ENCODE measurements around the gene C5orf52.
"Not testable (repeated sequence)": the region's sequence is repeated elsewhere in the genome, so short reads cannot be mapped to it uniquely, and the experiment has no call there.

Gene C5orf52

DNA sequence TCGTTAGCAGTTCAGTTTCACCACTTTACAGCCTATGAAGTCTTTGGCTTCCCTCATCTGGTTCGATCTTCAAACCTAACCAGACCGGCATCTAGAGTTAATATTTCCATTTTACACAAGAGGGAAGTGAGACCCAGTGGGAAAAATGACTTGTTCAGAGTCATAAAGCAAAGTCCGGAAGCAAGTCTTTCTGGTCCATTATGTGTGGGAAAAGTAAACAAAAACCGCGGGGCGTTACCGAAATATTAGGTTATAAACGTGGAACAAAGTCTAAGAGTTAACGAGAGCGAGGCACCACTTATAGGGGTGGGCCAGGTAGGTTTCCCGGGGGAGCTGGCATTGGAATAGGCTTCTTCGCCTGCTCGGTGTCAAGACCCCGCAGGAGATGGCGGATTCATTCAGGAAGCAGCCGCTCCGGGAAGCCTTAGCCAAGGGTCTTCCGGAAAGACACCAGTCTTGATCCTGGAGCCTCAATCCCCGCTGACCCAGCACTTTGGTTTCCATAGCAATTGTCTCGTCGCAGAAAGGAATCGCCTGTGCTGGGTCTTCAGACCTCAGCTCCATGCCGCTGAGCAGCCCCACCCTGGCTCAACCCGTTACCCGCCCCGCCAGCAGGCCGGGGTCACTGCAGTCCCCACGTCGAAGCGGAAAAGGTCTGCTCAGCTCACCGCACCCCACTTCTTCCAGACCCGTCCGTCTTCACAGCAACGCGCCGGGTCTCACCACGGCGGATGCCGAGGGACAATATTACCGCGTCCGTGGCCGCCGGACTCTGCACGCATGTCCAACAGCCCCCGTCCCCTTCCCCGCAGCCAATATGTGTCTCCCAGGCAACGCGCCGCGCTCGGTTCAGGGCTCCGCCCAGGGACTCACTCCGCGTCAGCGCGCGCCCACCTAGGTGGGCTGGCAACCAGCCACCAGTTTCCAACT is at the start of gene C5orf52:
C5orf52 (plus strand) TSS at position 872 of the 930 bp plus-strand sequence. CDS start 82 bp downstream, outside the sequence.
- no peak for DNase-seq (ENCODE audit: low read depth)

DNA sequence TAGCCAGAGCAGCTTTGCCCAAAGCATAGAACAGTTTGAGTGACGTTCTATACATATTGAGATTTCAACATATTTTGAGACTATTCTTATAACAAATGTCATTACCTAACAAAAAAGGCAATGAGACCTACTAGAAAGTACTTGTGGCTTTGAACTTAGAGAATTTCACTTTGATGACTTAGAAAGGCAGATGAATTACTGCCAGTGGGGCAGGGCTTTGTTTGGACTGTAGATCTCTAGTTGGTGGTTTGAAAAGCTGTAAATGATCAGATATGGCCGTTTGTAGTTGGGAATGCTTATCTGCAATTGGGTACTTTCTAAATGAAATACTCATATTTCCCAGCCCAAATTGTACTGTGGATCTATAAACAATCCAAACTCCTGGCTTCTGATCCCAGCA is 47.2 kb upstream of the C5orf52 start:
- no peak for DNase-seq (ENCODE audit: low read depth)

DNA sequence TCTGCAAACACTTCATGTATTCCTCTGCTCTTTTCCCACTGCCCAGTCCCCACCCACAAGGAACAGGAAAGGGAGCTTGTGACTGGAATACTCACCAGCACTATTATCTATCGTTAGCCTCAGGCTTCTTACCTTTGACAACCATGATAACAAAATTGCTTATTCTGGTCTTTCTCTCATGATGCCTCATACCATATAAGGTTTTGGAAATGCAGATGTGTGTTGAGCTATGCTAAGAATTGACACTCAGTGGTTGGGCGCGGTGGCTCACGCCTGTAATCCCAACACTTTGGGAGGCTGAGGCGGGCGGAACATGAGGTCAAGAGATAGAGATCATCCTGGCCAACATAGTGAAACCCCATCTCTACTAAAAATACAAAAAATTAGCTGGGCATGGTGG is 44.5 kb upstream of the C5orf52 start:
- DNase-seq (ENCODE audit: low read depth): no peak

DNA sequence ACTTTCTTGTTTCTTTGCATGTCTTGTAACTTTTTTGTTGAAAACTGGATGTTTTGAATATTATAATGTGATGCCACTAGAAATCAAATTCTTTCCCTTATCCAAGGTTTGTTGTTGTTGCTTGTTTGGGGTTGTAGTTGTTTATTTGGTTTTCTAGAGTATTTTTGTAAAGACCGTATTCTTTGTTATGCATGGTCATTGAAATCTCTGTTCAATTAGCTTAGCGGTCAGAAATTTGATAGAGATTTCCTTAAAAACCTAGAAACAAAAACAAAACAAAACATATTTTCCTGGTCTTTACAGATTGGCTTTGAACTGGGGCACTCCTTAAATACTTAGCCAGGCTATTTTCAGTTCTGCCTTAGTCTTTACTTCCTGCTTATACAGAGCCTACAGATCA is 41.0 kb upstream of the C5orf52 start:
- no peak for DNase-seq (ENCODE audit: low read depth)

DNA sequence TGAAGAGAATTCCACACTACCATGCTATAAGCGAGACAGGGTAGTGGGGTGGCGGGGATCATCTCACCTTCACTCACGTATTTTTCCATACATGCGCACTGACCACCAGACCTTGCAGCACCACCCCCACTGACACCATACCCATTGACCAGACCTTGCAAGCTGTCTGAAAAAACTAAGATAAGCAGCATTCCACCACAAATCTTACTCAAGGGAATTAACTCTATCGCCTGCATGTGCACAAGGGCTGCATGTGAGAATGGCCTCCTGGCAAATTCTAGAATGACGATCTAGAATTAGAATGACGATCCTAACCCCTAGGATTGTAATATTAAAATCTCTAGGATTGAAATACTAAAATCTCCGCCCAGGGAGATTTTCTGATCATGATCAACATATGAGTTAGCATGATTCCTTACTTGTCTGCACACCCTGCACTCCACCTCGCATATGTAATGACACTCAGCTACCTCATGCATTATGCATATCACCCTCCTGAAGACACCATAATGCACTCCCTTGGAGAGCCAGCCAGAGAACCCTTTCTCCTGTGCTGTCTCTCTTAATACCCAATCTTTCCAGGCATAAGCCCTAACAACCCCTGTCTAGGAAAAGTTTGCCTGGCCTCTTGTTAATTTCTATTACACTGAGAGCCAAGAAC is 30.8 kb upstream of the C5orf52 start:
- DNase-seq (ENCODE audit: low read depth): no peak

DNA sequence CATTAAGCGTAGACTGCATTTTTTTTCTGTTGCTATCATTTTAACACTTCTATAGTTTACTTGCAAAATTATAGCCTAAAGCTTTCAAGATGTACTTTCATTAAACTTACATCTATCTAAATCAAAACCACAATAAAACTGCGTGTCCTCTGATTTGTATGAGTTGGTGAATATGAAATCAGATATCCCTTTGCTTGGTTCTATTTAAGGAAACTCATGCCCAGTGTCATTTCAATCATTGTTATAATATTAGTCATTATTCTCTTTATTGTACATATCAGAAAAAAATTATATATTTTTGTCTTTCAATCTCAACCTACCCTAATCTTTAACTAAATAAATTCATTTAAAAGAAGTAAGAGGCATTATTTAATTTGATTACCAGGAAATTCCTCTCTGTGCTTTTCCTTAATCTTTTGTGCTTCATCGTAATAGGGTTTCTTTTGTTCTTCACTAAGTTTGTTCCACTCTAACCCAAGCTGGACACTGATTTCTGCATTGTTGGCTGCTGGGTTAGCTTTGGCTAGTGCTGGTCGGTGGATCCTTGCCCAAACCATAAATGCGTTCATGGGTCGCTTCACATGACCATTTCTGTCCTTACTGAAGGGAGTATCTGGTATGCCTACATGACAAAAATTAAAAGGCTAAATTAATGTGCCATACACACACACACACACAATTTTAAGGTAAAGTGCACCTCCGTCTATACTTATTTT is 22.9 kb upstream of the C5orf52 start:
- DNase-seq (ENCODE audit: low read depth): no peak

DNA sequence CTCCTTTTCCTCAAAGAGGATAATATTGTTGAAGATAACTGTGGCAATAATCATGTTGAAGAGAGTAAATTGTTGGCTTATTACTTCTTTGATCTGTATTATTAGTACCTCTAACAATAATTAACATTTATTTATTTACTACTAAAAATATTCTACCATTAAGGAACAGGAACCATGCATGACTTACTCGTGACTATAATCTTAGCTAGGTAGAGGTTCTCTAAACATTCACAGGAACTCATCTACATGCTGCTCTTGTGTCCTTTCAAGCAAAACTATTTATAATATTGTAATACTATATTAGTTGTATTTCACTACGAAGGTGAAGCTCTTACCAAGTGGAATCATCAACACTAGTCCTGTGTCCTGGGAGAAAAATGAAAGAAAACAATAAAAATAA is 22.2 kb upstream of the C5orf52 start:
- DNase-seq (ENCODE audit: low read depth): no peak

DNA sequence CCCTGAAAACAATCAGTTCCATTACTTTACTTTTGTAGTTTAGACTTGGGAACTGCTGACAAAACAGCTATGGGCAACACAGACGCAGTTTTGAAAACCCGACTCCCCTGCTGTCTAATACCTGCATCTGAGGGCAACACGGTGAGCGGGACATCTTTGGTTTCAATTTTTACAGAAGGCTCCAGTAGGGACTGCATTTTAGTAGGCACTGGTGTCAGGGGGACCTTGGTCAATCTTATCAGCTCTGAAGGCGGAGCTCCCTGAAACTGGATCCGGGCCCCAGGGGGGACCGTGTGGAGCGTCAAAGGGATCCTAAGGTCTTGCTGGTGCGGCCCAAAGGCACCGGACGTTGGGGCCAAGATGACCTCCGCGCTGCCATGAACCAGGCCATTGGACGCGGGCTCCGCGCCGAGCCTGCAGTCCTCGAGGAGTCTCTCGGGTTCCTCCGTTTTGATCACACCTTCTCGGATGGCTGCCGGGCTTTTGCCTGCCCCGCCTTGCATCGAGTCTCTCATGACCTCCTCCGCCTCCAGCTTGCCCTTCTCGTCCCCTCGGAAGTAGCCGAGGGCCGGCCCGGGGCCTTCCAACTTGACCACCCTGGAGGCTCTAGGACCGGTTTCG is 20.2 kb upstream of the C5orf52 start:
- no peak for DNase-seq (ENCODE audit: low read depth)

DNA sequence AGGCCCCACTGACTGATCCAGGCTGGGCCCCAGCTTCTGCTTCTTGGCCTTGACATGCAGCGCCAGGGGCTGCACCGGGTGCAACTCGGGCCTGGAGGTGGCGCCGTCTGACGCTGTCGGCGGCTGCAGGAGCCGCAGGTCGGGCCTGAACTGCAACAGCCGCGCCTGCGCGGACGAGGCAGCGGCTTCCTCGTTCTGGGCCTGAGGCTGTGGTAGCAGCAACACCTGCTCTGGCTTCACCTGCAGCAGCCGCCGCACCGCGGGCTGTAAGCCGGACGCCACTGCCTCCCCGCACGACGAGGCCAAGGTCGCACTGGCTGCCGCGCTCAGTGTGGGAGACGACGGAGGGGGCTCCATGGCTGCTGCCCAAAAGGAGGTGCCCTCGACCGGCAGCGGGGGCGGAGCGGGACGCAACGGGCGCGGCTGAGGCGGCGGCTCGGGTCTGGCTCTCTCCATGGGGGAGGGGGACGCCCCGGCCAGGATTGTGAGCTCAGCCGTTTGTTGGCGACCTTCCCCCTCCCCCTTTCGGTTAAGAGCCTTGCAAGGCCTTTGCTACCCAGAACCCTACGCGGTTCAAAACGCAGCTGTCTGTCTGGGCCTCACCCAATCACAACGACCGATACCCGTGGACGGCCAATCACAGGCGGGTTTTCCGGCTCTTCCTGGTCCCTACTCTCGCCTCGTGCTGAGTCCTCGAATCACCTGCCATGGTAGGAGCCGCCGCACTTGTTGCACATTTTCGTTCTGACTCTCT is 19.5 kb upstream of the C5orf52 start:
- peak; percentile 22 for DNase-seq (ENCODE audit: low read depth)

DNA sequence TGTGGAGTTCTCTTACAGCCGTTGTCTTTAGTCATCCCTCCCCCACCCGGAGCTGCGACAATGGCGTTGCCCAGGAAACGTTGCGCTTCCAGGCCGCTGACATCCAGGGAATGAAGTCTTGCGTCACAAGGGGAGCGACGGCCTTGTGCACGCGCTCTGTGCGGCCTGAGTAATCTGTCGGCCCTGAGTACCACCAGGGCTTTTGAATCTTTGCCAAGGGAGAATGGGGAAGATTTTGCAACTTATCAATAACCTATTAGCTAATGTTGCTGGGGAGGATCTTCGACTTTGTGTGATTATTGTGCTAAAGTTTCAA is 19.0 kb upstream of the C5orf52 start, which contains the start of gene SOX30:
SOX30 (minus strand) TSS at position 62 of the 316 bp plus-strand sequence. CDS start 360 bp downstream, outside the sequence.
- no peak for DNase-seq (ENCODE audit: low read depth)

DNA sequence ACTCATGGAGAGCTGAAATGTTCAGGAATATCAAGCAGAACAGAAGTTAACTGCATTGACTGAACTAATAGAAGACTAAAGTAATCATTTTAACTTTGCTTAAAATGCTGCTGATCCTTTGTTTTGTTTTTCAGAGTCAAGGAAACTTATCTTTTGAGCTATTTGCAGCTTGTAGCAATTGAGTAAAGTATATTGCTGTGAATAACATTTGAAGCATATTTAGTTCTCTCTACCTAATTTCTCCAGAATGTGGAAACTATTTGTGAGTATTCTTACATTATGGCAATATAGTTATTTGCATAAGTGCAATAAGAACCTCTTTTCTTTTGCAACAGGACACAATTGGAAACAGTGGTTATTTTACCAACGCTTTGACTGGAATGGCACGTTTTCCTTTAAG is 13.8 kb upstream of the C5orf52 start:
- DNase-seq (ENCODE audit: low read depth): no peak

DNA sequence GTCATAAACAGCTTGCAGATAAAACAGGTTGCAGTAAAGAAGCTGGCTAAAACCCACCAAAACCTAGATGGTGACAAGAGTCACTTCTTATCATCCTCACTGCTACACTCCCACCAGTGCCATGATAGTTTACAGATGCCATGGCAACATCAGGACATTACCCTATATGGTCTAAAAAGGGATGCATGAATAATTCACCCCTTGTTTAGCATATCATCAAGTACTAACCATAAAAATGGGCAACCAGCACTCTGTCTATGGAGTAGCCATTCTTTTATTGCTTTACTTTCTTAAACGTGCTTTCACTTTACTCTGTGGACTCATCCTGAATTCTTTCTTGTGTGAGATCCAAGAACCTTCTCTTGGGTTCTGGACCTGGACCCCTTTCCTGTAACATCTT is 12.4 kb upstream of the C5orf52 start:
- no peak for DNase-seq (ENCODE audit: low read depth)

DNA sequence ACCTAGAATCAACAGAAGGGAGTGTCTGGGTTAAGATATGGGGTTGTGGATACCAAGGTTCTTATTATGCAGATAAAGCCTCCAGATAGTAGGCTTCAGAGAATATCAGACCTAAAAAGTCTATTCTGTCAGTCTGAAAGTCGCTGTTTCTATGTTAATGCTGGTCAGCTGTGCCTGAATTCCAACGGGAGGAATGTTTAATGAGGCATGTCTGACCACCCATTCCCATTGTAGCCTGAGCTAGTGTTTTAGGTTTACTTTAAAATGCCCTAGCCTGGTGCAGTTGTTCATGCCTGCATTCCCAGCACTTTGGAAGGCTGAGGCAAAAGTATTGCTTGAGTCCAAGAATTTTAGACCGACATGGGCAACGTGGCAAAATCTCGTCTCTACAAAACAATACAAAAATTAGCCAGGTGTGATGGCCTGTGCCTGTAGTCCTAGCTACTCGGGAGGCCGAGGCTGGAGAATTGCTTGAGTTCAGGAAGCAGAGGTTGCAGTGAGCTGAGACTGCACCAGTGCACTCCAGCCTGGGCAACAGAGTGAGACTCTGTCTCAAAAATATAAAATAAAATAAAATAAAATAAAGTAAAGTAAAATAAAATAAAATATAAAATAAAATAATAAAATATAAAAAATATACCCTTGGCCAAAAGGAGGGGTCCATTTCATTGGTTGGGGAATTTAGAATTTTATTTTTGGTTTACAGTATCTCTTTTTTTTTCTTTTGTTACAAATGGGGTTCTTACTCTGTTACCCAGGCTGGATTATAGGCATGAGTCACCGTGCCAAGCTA is 11.3 kb upstream of the C5orf52 start:
- no peak for DNase-seq (ENCODE audit: low read depth)

DNA sequence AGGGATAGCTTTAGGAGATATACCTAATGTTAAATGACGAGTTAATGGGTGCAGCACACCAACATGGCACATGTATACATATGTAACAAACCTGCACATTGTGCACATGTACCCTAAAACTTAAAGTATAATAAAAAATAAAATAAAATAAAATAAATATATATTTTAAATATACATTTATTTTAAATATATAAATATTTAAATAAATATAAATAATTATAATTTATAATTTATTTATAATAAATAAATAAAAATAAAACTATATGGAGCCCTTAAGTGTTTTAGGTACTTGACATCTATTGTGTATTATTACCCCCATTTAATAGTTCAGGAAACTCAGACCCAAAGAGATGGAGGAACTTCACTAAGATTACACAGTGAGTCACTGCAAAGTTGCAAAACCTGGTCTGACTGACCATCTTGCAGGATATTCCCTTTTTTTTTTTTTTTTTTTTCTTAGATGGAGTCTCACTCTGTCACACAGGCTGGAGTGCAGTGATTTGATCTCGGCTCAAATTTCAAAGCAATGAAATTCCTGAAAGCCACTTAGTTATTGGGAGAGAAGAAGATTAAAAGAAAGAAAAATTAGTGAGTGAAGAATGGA is 5.8 kb upstream of the C5orf52 start:
- peak; percentile 14 for DNase-seq (ENCODE audit: low read depth)

DNA sequence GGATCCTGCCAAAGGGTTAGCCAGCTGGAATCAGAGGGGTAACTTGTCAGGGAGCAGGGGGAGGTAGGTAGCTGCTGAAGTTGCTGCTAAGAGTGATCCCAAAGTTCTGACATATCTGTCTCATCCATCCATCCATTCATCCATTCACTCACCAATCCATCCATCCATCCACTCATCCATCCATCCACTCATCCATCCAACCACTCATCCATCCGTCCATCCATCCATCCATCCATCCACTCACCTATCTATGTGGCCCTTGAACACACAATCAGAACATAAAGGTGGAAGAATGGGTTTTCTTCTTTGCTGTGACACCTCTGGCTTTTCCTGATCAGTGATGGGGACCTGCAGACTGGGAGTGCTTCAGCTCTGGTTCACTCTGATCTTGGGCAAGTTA is 3.0 kb upstream of the C5orf52 start:
- DNase-seq (ENCODE audit: low read depth): no peak

DNA sequence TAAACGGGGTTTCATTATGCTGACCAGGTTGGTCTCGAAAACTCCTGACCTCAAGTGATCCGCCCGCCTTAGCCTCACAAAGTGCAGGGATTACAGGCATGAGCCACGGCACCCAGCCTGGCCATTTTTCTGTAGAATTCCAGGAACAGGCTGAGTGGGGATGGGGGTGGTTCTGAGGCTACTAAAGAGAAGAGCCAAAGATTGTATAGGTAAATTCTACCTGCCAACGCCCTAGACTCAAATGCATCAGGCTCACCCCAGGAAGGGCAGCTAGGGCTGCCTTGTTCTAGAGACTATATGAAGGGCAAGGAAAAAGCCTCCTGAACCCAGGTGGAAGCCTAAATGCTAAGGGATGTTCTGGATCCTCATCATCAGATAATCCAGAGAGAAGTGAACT is 1.6 kb upstream of the C5orf52 start:
- DNase-seq (ENCODE audit: low read depth): no peak

DNA sequence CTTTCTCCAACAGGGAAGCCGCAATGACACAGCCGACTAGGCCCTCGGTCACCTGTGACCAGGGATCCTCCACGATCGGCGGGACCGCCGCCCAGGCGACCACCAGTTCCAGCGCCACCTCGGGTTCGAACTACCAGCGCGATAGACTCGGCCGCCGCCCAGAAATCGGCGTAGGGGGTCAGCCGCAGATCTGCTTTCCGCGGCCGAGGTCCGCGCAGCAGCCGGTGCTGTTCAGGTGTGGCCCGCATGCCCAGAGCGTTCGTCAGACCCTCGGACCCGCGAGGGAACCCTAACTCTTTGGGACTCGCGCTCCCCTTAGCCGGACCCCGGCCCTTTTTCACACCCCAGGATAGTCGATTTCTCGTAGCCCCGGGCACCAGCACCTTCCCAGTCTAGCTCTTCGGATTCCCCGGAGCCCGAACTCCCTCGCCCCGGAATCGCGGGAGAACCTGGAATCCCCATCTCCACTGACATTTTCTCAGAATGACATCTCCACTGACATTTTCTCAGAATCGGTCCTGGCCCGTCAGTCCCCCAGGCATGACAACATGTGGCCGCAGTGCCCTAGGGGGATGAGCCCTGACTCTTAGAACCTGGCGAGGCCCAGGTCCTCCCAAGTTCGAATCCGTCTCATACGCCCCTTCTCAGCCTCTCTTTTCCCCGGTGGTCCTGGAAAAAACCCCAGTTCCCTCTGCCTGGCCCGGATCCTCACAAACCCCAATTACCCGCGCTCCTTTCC is 428 bp downstream of the C5orf52 start:
- DNase-seq (ENCODE audit: low read depth): no peak

DNA sequence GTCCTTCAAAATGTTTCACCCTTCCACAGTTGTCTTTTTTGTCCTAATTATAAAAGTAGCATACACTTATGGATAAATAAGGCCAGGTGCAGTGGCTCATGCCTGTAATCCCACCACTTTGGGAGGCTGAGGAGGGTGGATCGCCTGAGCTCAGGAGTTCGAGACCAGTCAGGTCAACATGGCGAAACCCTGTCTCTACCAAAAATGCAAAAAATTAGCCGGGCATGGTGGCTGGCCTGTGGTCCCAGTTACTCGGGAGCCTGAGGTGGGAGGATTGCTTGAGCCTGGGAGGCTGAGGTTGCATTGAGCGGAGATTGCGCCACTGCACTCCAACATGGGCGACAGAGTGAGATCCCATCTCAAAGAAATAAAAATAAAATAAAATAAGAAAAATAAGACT is 1.6 kb downstream of the C5orf52 start:
- no peak for DNase-seq (ENCODE audit: low read depth)

DNA sequence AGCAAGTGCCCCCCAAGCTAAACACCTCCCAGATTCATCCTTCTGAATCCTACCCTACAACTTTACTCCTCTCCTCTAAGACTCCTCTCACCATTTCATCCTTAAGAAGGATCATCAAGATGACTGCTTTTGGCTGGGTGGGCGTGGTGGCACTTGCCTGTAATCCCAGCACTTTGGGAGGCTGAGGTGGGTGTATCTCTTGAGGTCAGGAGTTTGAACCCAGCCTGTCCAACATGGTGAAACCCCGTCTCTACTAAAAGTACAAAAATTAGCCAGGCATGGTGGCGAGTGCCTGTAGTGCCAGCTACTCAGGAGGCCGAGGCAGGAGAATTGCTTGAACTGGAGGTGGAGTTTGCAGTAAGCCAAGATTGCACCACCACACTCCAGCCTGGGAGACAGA is 3.0 kb downstream of the C5orf52 start:
- DNase-seq (ENCODE audit: low read depth): not testable (repeated sequence)

DNA sequence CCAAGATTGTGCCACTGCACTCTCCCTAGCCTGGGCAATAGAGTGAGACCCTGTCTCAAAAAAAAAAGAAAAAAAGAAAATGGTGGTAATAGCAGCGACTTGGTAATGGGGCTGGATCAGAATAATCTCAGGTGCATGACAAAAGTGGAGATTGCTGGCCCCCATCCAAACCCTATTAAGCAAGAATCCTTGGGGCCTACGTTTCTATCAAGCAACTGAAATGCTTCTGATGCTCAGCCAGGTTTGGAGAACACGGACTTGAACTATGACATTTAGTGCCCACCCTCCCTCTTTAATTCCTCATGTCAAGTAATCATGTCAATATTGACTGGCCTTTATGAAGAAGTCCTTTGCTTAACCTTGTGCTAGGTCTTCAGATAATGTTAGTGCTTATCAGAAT is 6.6 kb downstream of the C5orf52 start:
- DNase-seq (ENCODE audit: low read depth): no peak
